Skeletal muscle satellite cell (primary cell): ENCODE data around the gene DTD2.

ENCODE experiments used
- H3K27me3 ChIP-seq: 2 replicates; pipeline ENCODE4 v1.7.0; 2013; ENCODE audit warnings: low read length; ENCODE audit not compliant: control insufficient read depth, insufficient read depth
- H3K36me3 ChIP-seq: 2 replicates; pipeline ENCODE4 v1.7.0; 2013; ENCODE audit warnings: mild to moderate bottlenecking, control low read depth, low read length; ENCODE audit not compliant: insufficient read depth
- H3K4me1 ChIP-seq: 2 replicates; pipeline ENCODE4 v1.7.0; 2013; ENCODE audit warnings: low read length; ENCODE audit not compliant: control insufficient read depth, insufficient read depth
- H3K4me2 ChIP-seq: 2 replicates; pipeline ENCODE4 v1.7.0; 2013; ENCODE audit warnings: mild to moderate bottlenecking, low read length
- H3K4me3 ChIP-seq: 2 replicates; pipeline ENCODE4 v1.7.0; 2013; ENCODE audit warnings: low read length
- H3K9ac ChIP-seq: 2 replicates; pipeline ENCODE4 v1.7.0; 2013; ENCODE audit warnings: mild to moderate bottlenecking, low read depth, low read length, moderate library complexity
- H3K9me3 ChIP-seq: replicated peaks from 2 replicates; pipeline ENCODE4 v1.7.0; 2013; ENCODE audit warnings: mild to moderate bottlenecking, control low read depth, low read length

Gene DTD2

GRCh38 chr14:31419967-31420318 lies 37.4 kb downstream of the DTD2 start:
- no peaks in the 10 kb centered on the region for H3K9me3 ChIP-seq
- peak overlapping the region; percentile 97 for H3K9ac ChIP-seq
- H3K27me3 ChIP-seq: no peaks in the 10 kb centered on the region
- H3K4me1 ChIP-seq: peaks cover 15% of the 10 kb centered on the region
- H3K4me3 ChIP-seq: peak overlapping the region; percentile 98
- H3K4me2 ChIP-seq: peak overlapping the region; percentile 81
- H3K36me3 ChIP-seq: no peaks in the 10 kb centered on the region

GRCh38 chr14:31419179-31419966 lies 37.9 kb downstream of the DTD2 start:
- Histone ChIP-seq H3K4me2 (peak overlapping the region; percentile 81), H3K9me3 (no peaks in the 10 kb centered on the region), H3K4me3 (peak overlapping the region; percentile 98), H3K9ac (peak overlapping the region; percentile 97), H3K4me1 (peaks cover 18% of the 10 kb centered on the region), H3K36me3 (no peaks in the 10 kb centered on the region), H3K27me3 (no peaks in the 10 kb centered on the region)

DNA sequence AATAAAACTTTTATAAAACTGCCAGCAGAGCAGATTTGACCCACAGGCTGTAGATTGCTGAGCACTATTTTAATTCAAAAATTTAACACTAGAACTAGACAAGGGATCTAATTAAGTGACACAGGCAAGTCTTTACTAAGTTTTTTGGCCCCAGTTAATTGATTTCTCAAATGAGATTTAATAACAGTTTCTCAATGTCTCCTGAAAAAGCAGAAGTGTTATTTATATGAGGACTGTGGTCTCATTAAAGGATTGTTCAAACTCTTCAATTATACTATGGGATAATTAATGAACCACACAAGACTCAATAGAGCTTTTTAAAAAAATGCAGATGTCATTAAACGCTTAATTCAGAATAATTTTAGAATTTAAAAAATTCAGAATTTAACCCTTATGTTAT lies 38.9 kb downstream of the DTD2 start:
- H3K27me3 ChIP-seq: no peaks in the 10 kb centered on the region
- H3K9ac ChIP-seq: peak overlapping the region; percentile 97
- H3K36me3 ChIP-seq: no peaks in the 10 kb centered on the region
- peaks cover 24% of the 10 kb centered on the region for H3K4me1 ChIP-seq
- H3K9me3 ChIP-seq: no peaks in the 10 kb centered on the region
- peak overlapping the region; percentile 81 for H3K4me2 ChIP-seq
- peak overlapping the region; percentile 20 for H3K4me3 ChIP-seq

DNA sequence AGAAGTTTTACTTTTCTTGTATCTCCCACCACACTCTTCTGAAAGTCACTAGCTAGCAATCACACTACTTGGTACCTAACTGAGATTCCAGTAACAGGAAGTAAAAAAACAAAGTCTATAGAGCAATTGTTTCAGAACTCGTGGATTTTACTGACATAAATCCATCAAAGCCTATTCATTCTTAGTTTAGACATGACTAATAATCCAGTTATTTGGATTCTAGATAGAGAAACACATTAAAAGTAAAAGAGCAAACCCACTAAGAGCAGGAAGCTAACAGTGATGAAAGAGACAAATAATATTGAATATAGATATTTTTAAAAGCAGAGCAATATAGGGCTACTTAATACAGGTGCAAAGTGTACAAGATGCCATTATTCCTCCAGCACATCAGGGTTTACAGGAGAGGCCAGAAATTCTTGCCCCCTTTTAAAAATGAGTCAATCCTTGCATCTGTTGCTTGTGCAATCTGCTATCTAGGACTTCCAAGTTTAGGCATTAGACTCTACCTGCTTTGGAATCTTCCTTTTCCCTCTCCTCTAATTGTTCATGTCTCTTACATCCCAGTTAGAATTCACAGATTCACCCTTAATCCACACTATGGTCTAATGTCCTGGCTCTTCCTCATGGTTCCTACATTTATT lies 43.0 kb downstream of the DTD2 start:
- H3K4me2 ChIP-seq: no peak overlapping the region
- no peaks in the 10 kb centered on the region for H3K36me3 ChIP-seq
- no peak overlapping the region for H3K4me3 ChIP-seq
- no peak overlapping the region for H3K9ac ChIP-seq
- H3K9me3 ChIP-seq: no peaks in the 10 kb centered on the region
- H3K27me3 ChIP-seq: no peaks in the 10 kb centered on the region
- H3K4me1 ChIP-seq: peaks cover 24% of the 10 kb centered on the region

GRCh38 chr14:31411218-31411727 lies 46.0 kb downstream of the DTD2 start:
- Histone ChIP-seq H3K27me3 (no peaks in the 10 kb centered on the region), H3K4me1 (peaks cover 14% of the 10 kb centered on the region), H3K4me2 (no peak overlapping the region), H3K9ac (no peak overlapping the region), H3K36me3 (no peaks in the 10 kb centered on the region), H3K9me3 (no peaks in the 10 kb centered on the region), H3K4me3 (no peak overlapping the region)

DNA sequence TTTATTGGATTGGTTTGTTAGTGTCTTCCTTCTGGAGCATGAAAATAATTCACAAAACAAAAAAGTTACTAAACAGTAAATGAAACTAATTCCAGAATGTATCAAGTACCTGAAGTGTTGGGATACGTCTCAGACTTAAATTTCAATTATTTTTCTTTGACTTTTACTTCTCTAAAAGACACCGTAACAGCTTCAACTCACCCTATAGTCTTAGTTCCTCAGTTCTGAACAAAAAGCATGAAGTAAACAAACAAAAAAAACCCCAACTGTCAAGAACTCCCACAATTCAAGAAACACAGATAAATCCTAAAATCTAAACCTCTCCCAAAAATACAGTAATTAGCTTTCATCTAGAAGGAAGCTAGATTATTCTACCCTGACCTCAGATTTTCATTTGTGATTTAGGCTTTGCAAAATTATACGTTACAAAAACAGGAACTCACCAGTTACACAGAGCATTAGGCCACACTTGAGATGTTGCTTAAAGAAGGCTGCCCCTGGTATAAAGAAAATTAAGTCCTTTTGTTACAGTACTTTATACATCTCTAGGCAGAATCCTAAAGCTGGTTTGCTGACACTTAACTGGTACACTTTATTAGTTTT lies 47.2 kb downstream of the DTD2 start:
- H3K4me1 ChIP-seq: peaks cover 14% of the 10 kb centered on the region
- H3K9ac ChIP-seq: no peak overlapping the region
- H3K36me3 ChIP-seq: no peaks in the 10 kb centered on the region
- no peaks in the 10 kb centered on the region for H3K27me3 ChIP-seq
- H3K9me3 ChIP-seq: no peaks in the 10 kb centered on the region
- no peak overlapping the region for H3K4me2 ChIP-seq
- no peak overlapping the region for H3K4me3 ChIP-seq

DNA sequence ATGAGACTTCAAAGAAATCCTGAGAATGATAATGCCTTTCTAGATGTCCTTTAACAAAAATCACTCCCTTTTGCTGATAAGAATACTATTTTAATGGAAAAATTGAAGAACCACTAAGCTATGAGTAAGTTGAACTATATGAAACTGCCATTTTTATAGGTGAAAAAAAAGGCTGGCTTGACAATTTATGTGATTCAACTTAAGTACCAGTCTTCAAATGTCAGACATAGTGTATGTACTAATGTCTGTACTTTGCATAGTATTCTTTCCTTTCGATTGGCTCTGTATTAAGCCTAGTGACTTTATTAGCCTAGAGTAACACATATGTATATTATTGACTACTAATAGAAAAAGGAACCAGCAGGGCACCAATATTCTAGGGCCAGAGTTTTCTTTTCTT lies 48.9 kb downstream of the DTD2 start:
- Histone ChIP-seq H3K4me2 (no peak overlapping the region), H3K9ac (no peak overlapping the region), H3K9me3 (no peaks in the 10 kb centered on the region), H3K27me3 (no peaks in the 10 kb centered on the region), H3K4me1 (peaks cover 5% of the 10 kb centered on the region), H3K36me3 (no peaks in the 10 kb centered on the region), H3K4me3 (no peak overlapping the region)

DNA sequence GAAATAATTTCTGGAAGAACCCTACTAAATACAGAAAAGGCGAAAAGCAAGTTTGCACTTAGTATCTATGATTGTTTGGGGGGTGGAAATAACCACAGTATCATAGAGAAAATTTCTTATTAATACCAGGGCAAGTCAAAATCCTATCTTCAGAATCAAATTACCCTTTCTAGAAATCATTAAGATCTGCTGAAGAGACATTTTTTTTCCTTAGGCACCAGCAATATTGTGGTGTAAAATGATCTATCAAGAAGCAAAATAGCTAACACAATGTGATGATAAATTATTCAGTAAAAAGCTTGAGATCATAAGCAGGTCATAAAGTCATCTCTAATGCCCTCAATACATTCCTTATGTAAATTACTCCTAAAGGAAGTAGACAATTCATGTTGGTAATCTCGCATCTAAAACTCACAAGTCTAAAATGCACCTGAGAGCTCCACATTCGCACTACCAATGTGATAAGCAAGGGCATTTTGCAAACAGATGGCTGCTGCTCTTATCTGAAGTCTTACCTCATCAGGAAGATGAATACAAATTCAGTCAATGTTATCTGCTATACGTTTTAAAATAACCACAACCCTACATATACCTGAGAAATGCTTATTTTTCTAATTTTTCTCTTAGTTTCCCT lies 51.6 kb downstream of the DTD2 start:
- H3K4me3 ChIP-seq: no peak overlapping the region
- no peaks in the 10 kb centered on the region for H3K4me1 ChIP-seq
- no peaks in the 10 kb centered on the region for H3K9me3 ChIP-seq
- H3K9ac ChIP-seq: no peak overlapping the region
- H3K4me2 ChIP-seq: no peak overlapping the region
- H3K27me3 ChIP-seq: no peaks in the 10 kb centered on the region
- H3K36me3 ChIP-seq: peaks cover 4% of the 10 kb centered on the region

- Histone ChIP-seq H3K36me3 (peaks cover 4% of the 10 kb centered on the region), H3K4me1 (no peaks in the 10 kb centered on the region), H3K9me3 (no peaks in the 10 kb centered on the region), H3K4me3 (no peak overlapping the region), H3K4me2 (no peak overlapping the region), H3K9ac (no peak overlapping the region), H3K27me3 (no peaks in the 10 kb centered on the region)
These were observed 52.2 kb downstream of the DTD2 start for GRCh38 chr14:31405106-31405505.

- Histone ChIP-seq H3K4me1 (no peaks in the 10 kb centered on the region), H3K27me3 (no peaks in the 10 kb centered on the region)
These were observed 53.6 kb downstream of the DTD2 start for GRCh38 chr14:31403707-31404106.

GRCh38 chr14:31402764-31403439 lies 54.4 kb downstream of the DTD2 start:
- no peak overlapping the region for H3K9ac ChIP-seq
- H3K27me3 ChIP-seq: no peaks in the 10 kb centered on the region
- no peaks in the 10 kb centered on the region for H3K4me1 ChIP-seq
- H3K9me3 ChIP-seq: no peaks in the 10 kb centered on the region
- peaks cover 18% of the 10 kb centered on the region for H3K36me3 ChIP-seq
- no peak overlapping the region for H3K4me2 ChIP-seq
- no peak overlapping the region for H3K4me3 ChIP-seq

More at GRCh38 chr14:31403707-31404106, 53.6 kb downstream of the DTD2 start:
- Histone ChIP-seq H3K4me2 (no peak overlapping the region), H3K36me3 (peaks cover 12% of the 10 kb centered on the region), H3K9ac (no peak overlapping the region), H3K9me3 (no peaks in the 10 kb centered on the region), H3K4me3 (no peak overlapping the region)
